GM10266 (cell line): ENCODE data around the gene TRPC1.

ENCODE experiments used
- DNase-seq: peaks from one replicate; pipeline ENCODE4 v3.0.0; 2012; ENCODE audit errors: extremely low spot score
- TF ChIP-seq, protein P1 (sequence below): IDR thresholded peaks from 2 replicates; pipeline ENCODE4 v1.5.1; 2012; ENCODE audit warnings: mild to moderate bottlenecking, low read depth; ENCODE audit not compliant: control insufficient read depth, insufficient read depth; ENCODE audit errors: missing control alignments

Gene TRPC1

DNA sequence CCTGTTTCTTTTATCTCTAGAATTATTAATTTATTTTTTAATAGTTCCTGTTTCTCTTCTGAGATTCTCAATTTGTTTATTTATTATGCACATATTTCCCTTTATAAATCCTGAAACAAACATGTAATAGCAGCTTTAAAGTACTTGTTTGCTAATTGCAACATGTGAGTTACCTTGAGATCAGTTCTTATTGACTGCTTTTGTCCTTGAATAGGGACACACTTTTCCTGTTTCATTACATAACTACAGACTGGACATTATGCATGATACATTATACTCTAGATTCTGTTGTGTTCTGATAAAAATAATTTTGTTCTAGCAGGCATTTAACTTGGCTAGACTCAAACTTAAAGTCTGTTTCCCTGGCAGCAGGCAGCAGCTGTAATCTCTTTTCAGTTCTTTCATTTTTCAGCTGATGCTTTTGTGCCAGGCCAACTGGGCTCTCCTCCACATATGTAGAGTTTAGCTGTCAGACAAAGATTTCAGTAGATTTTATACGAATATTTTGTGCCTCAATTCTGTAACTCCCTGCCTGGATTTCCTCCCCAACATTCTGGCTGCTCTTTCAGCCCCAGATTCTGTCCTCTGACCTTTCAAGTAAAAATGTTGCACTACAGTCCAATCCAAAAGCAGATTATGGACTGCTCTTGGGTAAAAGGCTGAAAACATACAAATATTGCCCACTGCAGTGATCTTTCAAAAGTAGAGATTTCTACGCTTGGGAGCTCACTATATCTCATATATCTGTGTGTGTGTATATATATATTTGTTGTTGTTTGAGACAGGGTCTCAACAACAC is 123.1 kb downstream of the TRPC1 start:
- TF ChIP-seq, protein P1, sequence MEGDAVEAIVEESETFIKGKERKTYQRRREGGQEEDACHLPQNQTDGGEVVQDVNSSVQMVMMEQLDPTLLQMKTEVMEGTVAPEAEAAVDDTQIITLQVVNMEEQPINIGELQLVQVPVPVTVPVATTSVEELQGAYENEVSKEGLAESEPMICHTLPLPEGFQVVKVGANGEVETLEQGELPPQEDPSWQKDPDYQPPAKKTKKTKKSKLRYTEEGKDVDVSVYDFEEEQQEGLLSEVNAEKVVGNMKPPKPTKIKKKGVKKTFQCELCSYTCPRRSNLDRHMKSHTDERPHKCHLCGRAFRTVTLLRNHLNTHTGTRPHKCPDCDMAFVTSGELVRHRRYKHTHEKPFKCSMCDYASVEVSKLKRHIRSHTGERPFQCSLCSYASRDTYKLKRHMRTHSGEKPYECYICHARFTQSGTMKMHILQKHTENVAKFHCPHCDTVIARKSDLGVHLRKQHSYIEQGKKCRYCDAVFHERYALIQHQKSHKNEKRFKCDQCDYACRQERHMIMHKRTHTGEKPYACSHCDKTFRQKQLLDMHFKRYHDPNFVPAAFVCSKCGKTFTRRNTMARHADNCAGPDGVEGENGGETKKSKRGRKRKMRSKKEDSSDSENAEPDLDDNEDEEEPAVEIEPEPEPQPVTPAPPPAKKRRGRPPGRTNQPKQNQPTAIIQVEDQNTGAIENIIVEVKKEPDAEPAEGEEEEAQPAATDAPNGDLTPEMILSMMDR: no peak
- DNase-seq: no peak

DNA sequence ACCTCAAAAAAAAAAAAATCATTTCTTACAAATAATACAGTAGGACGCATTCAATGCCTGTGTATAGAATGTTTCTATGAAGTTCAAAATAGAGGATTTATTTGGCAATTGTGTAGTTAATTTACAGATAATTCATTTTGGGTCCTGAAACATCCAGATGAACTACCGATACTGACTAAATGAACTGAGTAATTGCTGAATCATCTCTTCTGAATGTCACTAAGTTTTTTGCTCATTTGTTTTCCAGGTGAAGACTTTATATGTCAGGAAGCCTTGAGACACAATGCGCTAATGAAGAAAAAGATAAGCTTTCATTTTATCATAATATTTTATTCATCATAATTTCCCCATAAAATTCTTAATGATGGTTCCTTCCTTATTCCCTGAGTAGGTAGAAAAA is 125.3 kb downstream of the TRPC1 start:
- TF ChIP-seq, protein P1: no peak
- DNase-seq: no peak

DNA sequence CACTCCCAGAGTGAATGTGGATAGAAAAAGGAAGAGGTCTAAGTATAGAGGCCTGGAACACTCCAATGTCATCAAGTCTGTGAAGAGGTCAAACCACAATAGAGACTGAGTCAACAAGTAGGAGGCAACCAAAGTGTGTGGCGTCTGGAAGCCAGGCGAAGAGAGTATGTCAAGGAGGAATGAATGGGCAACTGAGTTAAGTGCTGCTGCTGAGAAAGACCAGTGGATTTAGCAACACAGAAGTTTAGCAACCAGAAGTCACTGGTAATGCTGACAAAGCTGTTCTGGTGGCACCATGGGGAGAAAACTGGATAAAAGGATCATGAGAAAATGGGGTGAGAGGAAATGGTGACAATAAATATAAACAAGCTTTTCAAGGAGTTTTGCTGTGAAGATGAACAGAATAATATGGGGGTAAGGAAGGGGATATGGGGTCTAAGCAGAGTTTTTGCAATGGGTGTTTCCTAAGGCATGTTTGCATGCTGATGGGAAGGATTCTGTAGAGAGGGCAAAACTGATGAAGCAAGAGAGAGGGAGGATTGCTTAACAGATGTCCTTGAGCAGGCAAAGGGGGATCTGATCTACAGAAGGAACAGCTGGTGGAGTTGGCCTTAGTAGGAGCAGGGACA is 126.7 kb downstream of the TRPC1 start:
- no peak for DNase-seq
- TF ChIP-seq, protein P1: no peak

DNA sequence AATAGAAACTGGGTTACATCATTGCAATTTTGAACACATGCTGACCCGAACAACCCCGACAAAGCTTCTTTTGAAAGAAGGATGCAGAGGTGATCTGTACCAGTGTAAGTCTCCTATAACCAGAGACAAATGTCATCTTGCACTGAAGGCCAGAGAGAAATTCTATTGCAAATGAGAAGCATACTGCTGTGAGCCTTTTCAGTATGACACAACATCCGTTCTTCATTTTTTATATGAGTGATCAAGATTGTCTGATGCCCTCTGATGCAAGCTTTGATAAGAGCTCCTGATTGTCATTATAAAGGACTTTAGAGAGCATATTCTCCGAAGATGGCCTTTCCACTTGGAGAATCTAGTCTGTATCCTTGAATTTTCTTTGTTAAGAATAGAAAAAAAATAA is 128.2 kb downstream of the TRPC1 start:
- no peak for DNase-seq
- TF ChIP-seq, protein P1: no peak

DNA sequence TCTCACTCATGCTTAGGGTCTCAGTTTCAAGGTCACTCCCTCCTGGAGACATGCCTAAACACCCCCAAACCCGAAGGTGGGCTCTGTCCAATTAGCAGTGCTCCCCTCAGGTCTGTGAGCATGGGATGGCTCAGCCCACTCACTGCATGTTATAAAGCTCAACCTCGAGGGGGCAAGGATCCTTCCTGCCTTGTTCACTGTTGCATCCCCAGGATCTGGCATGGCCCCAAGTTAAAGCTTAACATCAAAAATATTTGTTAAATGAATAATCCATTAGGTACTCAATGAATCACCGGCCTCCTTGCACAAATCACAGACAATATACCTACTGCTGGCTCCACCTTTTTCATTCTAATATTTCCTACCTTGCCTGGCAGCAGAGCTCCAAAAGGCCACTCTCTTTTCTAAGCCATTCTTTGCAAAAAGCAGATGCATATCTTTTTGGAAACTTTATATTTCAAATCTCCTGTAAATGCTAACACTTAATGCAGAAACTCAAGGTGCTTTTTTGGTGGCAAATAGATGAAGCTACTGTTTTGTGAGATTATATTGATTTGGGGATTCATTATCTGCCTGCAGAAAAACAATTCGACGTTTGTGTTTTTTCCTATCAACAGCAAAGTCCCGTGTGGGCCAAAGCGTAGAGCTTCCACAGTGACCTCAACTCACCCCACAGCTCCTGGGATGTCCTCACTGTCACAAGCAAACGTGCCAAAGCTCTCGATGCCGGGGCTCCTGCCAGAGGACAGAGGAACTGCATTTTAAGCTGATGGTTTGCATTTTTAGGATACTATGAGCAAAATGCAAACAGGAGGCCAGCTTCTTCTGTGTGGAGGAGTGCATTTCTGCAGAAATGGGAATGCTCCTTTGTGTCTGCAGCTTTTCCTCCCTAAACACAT is 129.7 kb downstream of the TRPC1 start:
- DNase-seq: no peak

DNA sequence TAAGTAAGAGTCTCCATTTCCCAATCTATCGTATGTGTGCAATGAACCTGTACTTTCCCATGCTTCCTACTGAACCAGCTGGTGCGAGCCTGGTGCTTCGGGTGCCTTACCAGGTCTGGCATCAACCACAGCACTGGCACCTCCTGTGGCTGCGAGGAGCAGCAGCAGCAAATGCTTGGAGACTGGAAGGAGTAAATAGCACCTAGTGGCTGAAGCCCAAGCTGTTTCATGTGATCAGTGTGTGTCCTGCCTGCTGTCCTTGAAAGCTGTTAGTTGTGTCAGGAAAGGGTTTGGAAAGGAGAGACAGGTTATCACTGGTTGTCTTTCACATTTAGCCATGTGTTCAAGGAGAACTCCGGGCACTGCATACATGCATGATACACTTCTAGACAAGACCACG is 133.2 kb downstream of the TRPC1 start:
- TF ChIP-seq, protein P1: no peak
- no peak for DNase-seq

More for the DNA sequence above, 129.7 kb downstream of the TRPC1 start:
- TF ChIP-seq, protein P1: no peak
